ENCODE data around the gene SFMBT2. TPM values are rescaled to one million over a fixed set of nuclear protein-coding genes. Genes with fewer than 3 reads are reported as not detected.

SFMBT2 gene
- total RNA-seq, 2 donors from 2014 or later, result 7.9 TPM

GRCh38 chr10:7243873-7244272, 167.0 kb downstream of the SFMBT2 start:
- Histone ChIP-seq H3K36me3 (peaks cover 18% of the 10 kb centered on the region), H3K4me1 (no peaks in the 10 kb centered on the region), H3K9me3 (no peaks in the 10 kb centered on the region), H3K27me3 (no peaks in the 10 kb centered on the region), H3K4me3 (no peak overlapping the region), H3K27ac (no peak overlapping the region)
- DNase-seq (ENCODE audit: low spot score), result no peak
- TF ChIP-seq CTCF (IDR thresholded peaks at IDR 0.05), result no peak

DNA sequence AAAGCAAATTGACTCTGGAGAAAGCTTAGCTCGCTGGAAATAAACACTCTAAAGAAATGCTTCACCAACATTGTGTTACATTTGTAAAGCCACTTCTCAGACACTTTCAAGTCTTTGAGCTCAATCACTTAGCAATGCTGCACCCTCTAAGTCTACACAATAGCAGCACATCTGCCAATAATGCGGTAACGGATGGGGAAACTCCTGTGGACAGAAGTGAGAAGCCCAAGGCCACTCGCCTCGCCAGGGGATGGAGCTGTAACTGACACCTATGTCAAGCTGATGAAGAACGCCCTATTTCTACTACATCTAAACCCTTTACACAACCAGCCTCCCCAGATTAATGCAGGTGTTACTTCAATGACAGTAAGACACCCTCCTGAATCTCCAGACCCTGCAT, 167.7 kb downstream of the SFMBT2 start:
- H3K27ac ChIP-seq, result no peak overlapping the region
- no peak for DNase-seq (ENCODE audit: low spot score)
- H3K4me3 ChIP-seq, result no peak overlapping the region
- no peaks in the 10 kb centered on the region for H3K4me1 ChIP-seq
- no peak for TF ChIP-seq CTCF (IDR thresholded peaks at IDR 0.05)
- no peaks in the 10 kb centered on the region for H3K9me3 ChIP-seq
- H3K36me3 ChIP-seq, result peaks cover 18% of the 10 kb centered on the region
- no peaks in the 10 kb centered on the region for H3K27me3 ChIP-seq

GRCh38 chr10:7239312-7239985, 171.4 kb downstream of the SFMBT2 start:
- no peak for DNase-seq (ENCODE audit: low spot score)
- Histone ChIP-seq H3K9me3 (no peaks in the 10 kb centered on the region), H3K27me3 (no peaks in the 10 kb centered on the region), H3K4me3 (no peak overlapping the region), H3K27ac (no peak overlapping the region), H3K4me1 (no peaks in the 10 kb centered on the region), H3K36me3 (peaks cover 8% of the 10 kb centered on the region)
- TF ChIP-seq CTCF (IDR thresholded peaks at IDR 0.05), result no peak

- TF ChIP-seq CTCF (IDR thresholded peaks at IDR 0.05), result no peak
- Histone ChIP-seq H3K9me3 (no peaks in the 10 kb centered on the region), H3K4me3 (no peak overlapping the region), H3K4me1 (no peaks in the 10 kb centered on the region), H3K36me3 (no peaks in the 10 kb centered on the region), H3K27me3 (no peaks in the 10 kb centered on the region), H3K27ac (no peak overlapping the region)
- DNase-seq (ENCODE audit: low spot score), result no peak
Measured at GRCh38 chr10:7235376-7235775, 175.5 kb downstream of the SFMBT2 start.

- H3K4me1 ChIP-seq, result no peaks in the 10 kb centered on the region
- H3K9me3 ChIP-seq, result no peaks in the 10 kb centered on the region
- no peaks in the 10 kb centered on the region for H3K36me3 ChIP-seq
- no peak for DNase-seq (ENCODE audit: low spot score)
- no peak for TF ChIP-seq CTCF (IDR thresholded peaks at IDR 0.05)
- no peak overlapping the region for H3K4me3 ChIP-seq
- H3K27ac ChIP-seq, result no peak overlapping the region
- no peaks in the 10 kb centered on the region for H3K27me3 ChIP-seq
Measured at GRCh38 chr10:7234109-7234508, 176.7 kb downstream of the SFMBT2 start.

All from right atrium auricular region (tissue), 2 donors.